ENCODE data around the gene SPP2.

DNA sequence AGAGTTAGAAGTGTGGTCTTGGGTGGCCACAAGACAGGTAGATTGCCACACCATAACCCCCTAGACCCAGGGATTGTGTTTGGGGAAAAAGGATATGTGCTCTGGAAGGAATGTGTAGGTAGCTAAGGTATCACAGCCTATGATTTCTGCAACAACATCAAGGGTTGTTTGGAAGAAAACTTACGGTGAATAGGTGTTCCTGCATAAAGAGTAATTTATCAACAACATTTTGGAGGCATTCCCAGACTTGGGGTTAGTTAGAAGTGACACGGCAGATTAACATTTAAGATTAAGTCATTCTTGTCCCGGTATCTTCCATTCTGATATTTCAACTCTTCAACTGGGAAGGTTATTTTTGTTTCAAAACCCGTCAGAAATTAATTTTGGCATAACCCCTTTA is 65.5 kb downstream of the SPP2 start:
- no peak for TF ChIP-seq POLR2A (IDR thresholded peaks at IDR 0.05)
- no peak for TF ChIP-seq CTCF (IDR thresholded peaks at IDR 0.05)

All from stomach (tissue), 4 donors.